ENCODE data around the gene LITAFD.
A peak's percentile ranks its signal among the peaks of the same experiment; 100 is the strongest.

Gene LITAFD

GRCh38 chr16:8920645-8921346, 38.6 kb downstream of the LITAFD start:
- peak; percentile 49 to 67 for ATAC-seq

DNA sequence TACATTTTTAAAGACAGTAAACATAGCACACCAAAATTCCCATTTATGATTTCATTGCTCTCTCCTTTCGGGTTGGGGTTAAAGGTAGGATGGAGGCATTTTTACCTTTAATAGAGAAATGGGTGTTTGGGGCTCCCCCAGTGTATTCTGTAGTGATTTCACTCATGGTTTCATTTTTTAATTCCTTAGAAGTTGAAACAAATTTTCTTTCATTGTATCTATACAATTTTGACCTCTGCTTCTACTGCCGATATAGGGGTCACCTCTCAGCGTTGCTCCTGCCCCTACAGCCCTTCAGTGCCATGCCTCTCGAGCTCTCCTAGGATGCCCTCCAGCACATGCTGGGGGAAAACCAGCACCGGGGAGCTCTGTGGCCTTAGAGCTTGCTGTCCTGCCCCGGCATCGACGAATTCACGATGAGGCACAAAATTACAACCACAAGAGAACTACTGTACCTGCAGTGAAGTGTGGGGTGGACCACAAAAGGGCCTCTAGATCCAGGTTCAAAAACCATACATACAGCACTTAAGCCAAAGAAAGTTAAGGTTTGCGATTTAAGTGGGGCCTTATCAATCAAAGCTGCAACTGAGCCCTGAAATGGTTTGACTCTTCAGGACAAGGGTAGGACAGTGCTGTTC, 39.3 kb downstream of the LITAFD start:
- ATAC-seq: peak in 1 of 2 donors; percentile 19

- ATAC-seq: no peak
Measured at GRCh38 chr16:8923199-8923598, 41.0 kb downstream of the LITAFD start.

GRCh38 chr16:8924214-8924613, 42.1 kb downstream of the LITAFD start:
- ATAC-seq: peak in 1 of 2 donors; percentile 20

DNA sequence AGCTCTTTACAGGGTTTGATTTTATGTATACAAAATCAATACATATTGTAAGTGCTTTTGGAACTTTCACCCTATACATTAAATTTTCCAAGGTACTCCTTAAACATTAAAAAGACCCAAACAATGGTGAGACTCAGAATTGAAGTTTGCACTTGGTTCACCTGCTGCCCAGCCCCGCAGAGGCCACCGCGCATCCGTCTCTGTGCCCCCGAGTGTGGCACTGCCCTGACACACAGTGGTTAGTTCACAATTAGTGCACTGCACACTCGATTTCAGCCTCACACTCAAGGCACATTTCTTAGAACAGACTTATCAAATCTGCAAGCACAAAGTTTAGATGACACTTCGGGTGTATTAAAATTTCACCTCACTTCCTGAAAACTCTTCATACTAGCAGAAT, 43.3 kb downstream of the LITAFD start:
- ATAC-seq: no peak

GRCh38 chr16:8926827-8927226, 44.7 kb downstream of the LITAFD start:
- no peak for ATAC-seq

GRCh38 chr16:8928467-8928957, 46.4 kb downstream of the LITAFD start:
- peak; percentile 87 to 88 for ATAC-seq

DNA sequence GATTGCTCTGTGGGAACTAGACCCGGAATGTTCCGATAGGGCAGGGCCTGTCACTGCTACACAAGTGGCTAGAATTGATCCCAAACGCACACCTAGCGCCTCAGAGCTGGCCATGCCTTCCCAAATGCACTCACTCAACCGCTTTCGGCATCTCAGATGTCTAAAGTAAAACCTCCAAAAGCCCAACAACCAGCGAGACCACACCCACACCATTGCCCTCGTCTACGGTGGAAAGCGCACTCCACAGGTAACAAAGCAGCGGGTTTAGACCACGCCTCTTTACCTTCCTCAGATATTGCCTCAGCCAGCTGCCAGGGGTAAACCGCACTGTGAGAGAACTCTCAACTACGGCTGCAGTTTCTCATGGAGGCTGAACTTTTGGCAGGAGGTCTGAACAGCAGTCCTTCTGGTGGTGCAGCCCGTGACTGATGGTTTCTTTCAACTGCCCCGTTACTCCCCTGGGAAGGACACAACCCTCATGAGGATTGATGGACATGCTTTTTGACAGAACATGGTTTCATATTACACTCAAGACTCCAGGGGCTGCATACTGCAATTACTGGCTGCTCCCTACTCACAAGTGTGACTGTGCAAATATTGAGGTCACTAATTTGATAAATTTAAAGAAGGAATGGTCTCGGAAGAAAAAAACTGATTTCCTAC, 47.1 kb downstream of the LITAFD start:
- ATAC-seq: no peak

GRCh38 chr16:8931859-8932258, 49.7 kb downstream of the LITAFD start:
- ATAC-seq: no peak

DNA sequence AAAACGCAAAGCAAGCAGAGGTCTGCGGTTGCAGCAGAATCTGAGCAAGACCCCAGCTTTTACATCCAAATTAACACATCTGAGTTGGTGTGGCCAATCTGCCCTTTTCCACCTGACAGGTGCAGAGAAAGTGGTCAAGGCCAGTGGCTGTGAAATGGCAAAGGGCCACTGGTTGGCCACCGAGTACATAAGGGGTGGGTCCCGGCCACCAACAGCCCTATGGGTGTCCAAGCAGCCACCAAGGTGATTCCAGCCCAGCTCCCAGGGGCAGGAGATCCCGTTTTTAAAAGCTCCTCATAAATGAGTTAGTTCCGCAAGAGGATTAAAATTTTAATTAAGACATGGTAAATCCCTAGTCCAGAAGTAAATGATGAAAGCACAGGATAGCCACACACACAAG, 52.5 kb downstream of the LITAFD start:
- ATAC-seq: no peak
